ENCODE measurements around the gene FLG2. TPM values are rescaled to one million over a fixed set of nuclear protein-coding genes. Genes with fewer than 3 reads are reported as not detected.
A peak's percentile ranks its signal among the peaks of the same experiment; 100 is the strongest.

FLG2 gene
- total and polyA plus RNA-seq, 9 of the 15 experiments (the other 6 are each of a cell fraction or from before 2014, with no cell fraction given): not detected

GRCh38 chr1:152397474-152397873 lies 37.7 kb upstream of the FLG2 start:
- ChIA-PET CTCF (ENCODE audit: low intra/inter-chr PET ratio) (no interaction called here), POLR2A (interaction anchor here (0.5 to 0.6 kb wide), 2 partner anchors 26 to 432 kb away, joined by 3 read pairs; no protein-coding TSS in a partner anchor)
- Histone ChIP-seq H3K4me1 (replicated peaks in 1 of 2; ENCODE audit: control insufficient read depth in 2 of 2, insufficient read depth in 2 of 2, low read length in 2 of 2) (no peaks in the 10 kb centered on the region), H4K20me1 (replicated peaks; ENCODE audit: control insufficient read depth, insufficient read depth, low read length) (no peaks in the 10 kb centered on the region), H3K9me3 (replicated peaks; ENCODE audit: control insufficient read depth, insufficient read depth, low read depth, low read length) (no peaks in the 10 kb centered on the region), H2AFZ (ENCODE audit: low read depth, low read length) (no peak overlapping the region), H3K27ac (ENCODE audit: extremely low read depth, low read depth, low read length) (no peak overlapping the region), H3K4me3 (no peak overlapping the region), H3K27me3 (ENCODE audit: control insufficient read depth in 2 of 2, insufficient read depth in 2 of 2, low read length in 2 of 2) (no peaks in the 10 kb centered on the region), H3K9ac (ENCODE audit: insufficient read depth in 1 of 2, low read depth in 2 of 2, low read length in 2 of 2) (no peak overlapping the region), H3K4me2 (ENCODE audit: insufficient read depth, low read length) (no peak overlapping the region), H3K9me1 (ENCODE audit: control insufficient read depth, insufficient read depth, low read length) (no peaks in the 10 kb centered on the region), H3K79me2 (ENCODE audit: control insufficient read depth, insufficient read depth, low read length) (no peaks in the 10 kb centered on the region), H3K36me3 (ENCODE audit: control insufficient read depth, insufficient read depth, low read length) (no peaks in the 10 kb centered on the region)
- intact Hi-C loops (cut with micrococcal nuclease): loop anchor here (5.0 kb wide), 1 partner anchor 45 kb away; no protein-coding TSS in a partner anchor
- in situ Hi-C loops (cut with MboI): no loop called here
- DNase-seq (ENCODE audit: extremely low read depth in 1 of 4, low spot score in 3 of 4) (peak in 1 of 4 experiments; percentile 21), FAIRE-seq (peak; percentile 61), ATAC-seq (peak; percentile 72)
- 0% methylated on average over 5 of the region's 5 CpGs for WGBS (ENCODE audit: insufficient coverage, low coverage, missing lambda C conversion rate)
- BruUV-seq (replicated peaks): no TSS peak
- no peak for TF ChIP-seq PTBP1 (IDR thresholded peaks at IDR 0.05; ENCODE audit: low read depth, low read length)
- 0 out of 2 replicates have a peak, but pooled peaks have one; percentile 10 for TF ChIP-seq SMC3 (conservative IDR thresholded peaks at IDR 0.05; ENCODE audit: insufficient read depth, low read depth, low read length)
- peak; percentile 41 to 49 (median 43) for TF ChIP-seq CTCF (IDR thresholded peaks at IDR 0.05 in 2 of 3, conservative IDR thresholded peaks at IDR 0.05 in 1 of 3; ENCODE audit: insufficient read depth in 2 of 3, low read depth in 1 of 3, low read length in 3 of 3)
- TF ChIP-seq E2F4 (CRISPR knock-in tag; IDR thresholded peaks at IDR 0.05; ENCODE audit: low read depth): no peak
- TF ChIP-seq KDM5B (IDR thresholded peaks at IDR 0.05; ENCODE audit: insufficient replicate concordance, low read depth, low read length): no peak
